PC-3 (cell line): Measurements from ENCODE around the gene LRP1B.

Experiments used
- EZH2 ChIP-seq: fragments of 300-600 bp; sonication (generic); IDR thresholded peaks from one replicate; pipeline ENCODE4 v1.6.1; 2017; ENCODE audit warnings: antibody characterized with exemption, mild to moderate bottlenecking, low read length; ENCODE audit not compliant: unreplicated experiment
- EZH2phosphoT487 ChIP-seq: fragments of 300-600 bp; sonication (generic); IDR thresholded peaks from 2 replicates; pipeline ENCODE4 v1.6.1; 2018; ENCODE audit warnings: mild to moderate bottlenecking, antibody characterized with exemption, low read length, borderline replicate concordance
- TF ChIP-seq, protein P1 (sequence below): fragments of 300-600 bp; sonication (generic); conservative IDR thresholded peaks from 2 replicates; pipeline ENCODE4 v1.5.1; 2017; ENCODE audit warnings: antibody characterized with exemption, low read depth, mild to moderate bottlenecking, low read length

DNA sequence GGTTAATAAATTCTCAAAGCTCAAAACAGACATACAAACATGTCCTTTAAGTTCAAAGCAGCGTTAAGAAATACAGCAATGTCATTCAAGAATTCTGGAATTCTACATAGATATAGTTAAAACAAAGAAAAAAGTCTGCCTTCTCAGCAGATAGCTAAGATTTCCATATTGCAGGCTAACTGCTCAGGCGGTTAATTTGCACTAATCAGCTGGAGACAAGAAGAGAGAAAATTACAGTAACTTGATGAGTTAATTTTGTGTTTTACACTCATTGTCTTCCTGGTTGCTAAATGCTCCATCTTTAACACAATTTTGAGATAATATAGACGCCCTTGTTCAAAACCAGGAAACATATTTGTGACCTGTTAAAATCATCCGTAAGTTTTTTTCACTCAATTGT, 1012.0 kb downstream of the LRP1B start:
- TF ChIP-seq EZH2: no peak
- TF ChIP-seq, protein P1, sequence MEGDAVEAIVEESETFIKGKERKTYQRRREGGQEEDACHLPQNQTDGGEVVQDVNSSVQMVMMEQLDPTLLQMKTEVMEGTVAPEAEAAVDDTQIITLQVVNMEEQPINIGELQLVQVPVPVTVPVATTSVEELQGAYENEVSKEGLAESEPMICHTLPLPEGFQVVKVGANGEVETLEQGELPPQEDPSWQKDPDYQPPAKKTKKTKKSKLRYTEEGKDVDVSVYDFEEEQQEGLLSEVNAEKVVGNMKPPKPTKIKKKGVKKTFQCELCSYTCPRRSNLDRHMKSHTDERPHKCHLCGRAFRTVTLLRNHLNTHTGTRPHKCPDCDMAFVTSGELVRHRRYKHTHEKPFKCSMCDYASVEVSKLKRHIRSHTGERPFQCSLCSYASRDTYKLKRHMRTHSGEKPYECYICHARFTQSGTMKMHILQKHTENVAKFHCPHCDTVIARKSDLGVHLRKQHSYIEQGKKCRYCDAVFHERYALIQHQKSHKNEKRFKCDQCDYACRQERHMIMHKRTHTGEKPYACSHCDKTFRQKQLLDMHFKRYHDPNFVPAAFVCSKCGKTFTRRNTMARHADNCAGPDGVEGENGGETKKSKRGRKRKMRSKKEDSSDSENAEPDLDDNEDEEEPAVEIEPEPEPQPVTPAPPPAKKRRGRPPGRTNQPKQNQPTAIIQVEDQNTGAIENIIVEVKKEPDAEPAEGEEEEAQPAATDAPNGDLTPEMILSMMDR: no peak
- no peak for TF ChIP-seq EZH2phosphoT487
